ENCODE measurements around the gene ASTN2.

The ASTN2 gene

DNA sequence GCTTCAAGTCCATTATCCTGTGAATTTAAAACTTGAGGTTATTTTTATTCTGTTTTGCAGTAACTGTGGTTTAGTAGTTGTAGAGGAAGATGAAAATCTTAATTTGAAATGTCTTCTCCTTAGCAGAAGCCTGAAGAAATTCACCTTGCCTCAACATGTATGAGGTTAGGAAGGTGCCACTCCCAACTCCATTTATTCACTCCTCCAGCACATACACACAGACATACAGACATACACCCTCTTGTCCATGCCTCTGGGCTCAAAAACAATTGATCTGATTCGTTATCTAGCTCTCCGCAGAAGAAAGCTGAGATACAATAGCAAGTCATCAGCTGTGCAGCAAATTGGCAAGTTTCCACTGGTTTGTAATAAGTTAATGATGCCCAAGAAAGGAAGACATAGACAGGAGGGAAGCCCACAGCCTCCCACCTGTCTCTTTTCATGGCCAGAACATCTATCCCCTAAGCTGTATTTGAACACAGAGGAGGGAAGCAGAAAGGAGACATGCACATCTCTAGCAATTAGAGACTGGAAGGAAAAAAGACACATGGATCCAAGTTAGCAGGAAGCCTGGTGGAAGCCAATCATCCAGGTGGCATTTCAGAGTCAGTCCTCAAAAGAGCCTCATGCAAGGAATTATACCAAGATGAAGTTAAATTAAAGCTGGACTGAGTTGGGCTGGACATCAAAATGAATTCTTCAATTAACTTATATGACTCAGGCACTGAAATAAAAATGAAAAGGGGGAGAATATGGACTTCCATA lies 257.9 kb downstream of the ASTN2 start:
- no peak for DNase-seq

DNA sequence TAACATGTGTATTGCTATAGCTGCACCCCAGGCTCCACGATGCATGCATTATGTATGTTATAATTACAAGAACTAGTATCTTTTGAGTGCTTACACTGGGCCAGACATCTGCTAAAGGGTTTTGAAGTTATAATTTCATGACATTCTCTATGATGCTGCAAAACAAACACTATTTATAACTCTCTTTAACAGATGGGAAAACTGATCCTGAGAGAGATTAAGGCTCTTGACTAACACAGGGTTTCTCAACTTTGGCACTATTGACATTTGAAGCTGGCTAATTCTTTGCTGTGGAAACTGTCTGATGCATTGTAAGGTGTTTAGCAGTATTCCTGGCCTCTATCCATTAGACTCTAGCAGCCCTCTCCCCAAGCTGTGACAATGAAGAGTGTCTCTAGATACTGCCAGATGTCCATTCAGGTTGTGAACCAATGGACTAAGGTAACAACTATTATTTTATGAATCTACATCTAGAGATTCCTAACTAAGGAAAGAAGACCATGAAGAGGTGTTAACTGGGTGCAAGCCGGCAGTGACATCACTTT lies 258.6 kb downstream of the ASTN2 start:
- DNase-seq, result no peak

DNA sequence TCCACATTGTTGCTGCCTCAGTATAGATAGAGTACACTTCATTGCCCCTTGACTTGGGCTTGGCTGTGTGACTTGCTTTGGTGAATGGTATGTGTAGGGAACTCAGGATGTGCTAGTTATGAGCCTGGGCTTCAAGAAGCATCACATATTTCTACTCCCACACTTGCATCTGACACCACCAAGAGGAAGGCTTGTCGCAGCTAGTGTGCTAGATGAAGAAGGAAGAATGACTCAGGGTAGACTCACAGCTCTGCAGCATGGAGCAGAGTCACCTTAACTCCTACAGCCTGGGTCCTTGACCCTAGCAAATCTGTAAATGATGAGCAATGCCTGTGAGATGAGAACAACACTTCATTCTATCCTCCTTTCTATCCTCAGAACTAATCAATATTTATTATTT lies 261.8 kb downstream of the ASTN2 start:
- no peak for DNase-seq

DNA sequence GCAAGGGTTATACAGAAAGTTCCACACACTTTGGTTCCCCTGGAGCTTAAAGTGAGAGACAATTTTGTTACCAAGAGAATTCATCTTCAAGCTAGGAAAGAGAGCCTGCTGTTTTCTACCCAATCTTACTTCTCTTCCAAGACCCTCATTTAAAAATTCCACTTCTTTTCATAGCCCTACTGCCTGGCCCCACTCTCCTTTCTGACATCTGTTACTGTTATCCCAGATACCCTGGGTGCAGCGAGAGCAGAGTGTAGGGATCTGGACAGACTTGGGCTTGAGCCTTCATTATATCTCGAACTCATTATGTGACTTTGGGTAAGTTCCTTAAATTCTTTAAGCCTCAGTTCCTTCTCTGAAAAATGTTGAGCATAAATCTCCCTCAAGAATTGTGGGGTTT lies 263.1 kb downstream of the ASTN2 start:
- no peak for DNase-seq

DNA sequence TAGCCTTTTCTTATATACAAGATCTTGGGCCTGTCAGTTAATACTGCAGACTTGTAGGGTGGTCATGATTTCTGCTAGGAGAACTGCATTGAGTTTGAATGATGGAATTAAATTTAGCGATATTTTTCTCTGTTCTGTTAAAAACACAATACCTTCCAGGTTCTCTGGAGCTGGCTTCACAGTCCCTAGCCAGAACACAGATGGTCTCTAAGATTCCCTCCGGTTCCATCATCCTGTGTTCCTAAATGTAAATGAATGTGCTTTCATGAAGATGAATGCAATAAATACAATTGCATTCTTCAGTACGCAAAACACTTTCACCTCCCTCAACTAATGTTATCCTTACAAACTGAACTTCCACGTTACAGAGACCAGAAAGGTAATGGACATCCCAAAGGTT lies 264.9 kb downstream of the ASTN2 start:
- DNase-seq, result no peak

DNA sequence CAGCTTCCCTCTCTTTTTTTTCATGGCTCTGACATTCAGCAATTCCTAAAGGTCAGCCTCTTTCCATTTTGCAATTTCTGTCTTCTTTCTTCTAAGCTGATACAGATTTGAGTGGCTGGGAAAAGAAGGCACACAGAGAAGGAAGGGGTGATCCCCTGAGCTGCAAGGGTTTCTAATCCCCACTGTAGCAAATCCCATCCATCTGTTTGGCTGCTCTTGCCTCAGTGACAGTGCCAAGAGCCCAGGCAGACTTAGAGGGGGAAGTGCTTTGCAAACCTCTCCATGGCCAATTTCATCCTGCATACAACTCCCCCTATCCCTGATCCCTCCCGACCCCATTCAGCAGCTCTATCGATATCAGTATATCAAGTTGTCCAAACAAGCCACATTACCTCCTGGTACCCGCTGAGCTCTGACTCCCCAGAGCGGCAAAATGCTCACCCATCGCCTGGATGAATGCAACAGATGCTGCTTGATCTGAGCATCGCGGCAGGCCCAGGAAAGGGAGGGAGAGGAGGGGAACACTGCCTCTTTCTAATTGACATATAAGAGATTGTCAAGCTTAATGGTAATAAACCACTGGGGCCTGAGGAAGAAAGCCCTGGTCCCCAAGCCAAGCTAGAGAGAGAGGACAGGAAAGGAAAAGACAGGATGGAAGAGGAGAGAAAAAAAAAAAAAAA lies 268.9 kb downstream of the ASTN2 start:
- no peak for DNase-seq

DNA sequence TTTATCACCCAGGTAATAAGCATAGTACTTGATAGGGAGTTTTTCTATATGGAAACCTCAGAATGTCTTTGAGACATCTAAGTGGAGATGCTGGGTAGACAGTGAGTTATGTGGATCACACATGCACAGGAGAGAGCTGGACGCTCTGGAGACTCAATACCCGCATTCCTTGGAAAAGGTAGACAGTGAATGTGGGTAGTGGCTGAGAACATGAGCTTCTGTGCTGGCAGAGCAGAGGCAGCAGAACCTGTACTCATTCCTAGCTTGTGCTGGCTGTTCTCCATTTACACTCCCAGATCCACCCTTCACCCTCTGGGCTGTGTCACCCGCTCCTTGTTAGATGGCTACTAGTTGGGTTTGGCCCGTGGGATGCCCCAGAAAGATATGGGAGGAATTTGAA lies 269.8 kb downstream of the ASTN2 start:
- DNase-seq, result no peak

DNA sequence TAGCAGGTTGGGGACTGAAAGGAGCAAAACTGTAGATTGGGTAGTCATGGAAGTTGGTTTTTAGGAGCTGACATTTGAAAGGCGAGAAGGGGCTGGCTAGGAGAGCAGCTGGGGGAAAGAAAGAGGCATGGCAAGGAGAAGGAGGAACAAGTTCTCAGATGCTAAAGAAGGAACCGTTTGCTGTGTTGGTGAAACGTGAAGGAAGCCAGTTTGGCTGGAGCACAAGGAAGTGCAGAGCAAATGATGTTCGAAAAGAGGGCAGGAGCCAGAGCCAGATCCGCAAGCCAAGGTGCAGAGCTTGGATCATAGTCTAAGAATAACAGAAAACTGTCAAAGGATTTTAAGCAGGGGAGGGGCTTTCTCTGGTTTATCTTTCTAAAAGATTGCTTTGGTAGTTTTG lies 276.6 kb downstream of the ASTN2 start:
- no peak for DNase-seq

DNA sequence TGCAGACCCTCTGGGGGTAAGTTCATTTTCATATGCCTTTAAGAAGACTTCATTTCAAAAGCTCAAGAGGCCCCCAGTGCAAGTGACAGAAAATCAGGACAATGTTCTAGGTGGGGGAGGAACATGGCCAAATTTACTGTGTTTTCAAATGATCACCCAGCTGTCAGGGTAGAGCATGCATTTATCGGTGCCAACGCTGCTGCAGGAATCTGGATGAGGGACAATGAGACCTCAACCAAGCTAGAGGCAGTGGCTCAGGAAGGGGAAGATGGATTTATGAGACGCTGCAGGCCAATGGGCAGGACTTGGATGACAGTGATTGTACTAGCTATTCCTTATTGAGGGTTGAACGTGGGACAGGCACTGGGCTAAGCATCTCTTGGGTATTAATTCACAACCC lies 278.4 kb downstream of the ASTN2 start:
- no peak for DNase-seq

DNA sequence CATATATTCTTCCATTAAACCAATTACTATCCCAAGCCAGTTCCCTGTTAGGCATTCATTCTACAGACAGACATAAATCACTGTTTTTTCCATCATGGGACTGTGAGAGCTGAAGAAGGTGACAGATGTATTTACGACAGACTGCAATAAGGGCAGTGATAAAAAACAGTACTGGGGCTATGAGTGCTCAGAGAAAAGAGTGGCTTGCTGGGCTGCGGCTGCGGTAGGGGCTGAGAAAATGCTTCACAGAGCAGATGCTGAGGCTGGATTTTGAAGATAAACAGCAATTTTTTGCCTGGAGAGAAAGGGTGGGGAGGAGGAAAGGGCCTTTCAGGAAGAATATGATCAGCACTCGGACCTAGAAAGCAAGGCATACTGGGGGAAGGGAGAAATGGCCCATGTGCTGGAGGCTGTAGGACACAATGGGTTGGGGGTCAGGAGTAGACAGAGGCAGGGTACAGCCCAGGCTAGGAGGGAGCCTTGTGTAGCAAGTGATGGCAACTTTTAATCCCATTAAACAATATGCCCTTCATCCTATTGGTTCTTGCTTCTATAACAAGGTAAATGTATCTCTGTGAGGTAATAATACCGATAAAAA lies 279.3 kb downstream of the ASTN2 start:
- no peak for DNase-seq

DNA sequence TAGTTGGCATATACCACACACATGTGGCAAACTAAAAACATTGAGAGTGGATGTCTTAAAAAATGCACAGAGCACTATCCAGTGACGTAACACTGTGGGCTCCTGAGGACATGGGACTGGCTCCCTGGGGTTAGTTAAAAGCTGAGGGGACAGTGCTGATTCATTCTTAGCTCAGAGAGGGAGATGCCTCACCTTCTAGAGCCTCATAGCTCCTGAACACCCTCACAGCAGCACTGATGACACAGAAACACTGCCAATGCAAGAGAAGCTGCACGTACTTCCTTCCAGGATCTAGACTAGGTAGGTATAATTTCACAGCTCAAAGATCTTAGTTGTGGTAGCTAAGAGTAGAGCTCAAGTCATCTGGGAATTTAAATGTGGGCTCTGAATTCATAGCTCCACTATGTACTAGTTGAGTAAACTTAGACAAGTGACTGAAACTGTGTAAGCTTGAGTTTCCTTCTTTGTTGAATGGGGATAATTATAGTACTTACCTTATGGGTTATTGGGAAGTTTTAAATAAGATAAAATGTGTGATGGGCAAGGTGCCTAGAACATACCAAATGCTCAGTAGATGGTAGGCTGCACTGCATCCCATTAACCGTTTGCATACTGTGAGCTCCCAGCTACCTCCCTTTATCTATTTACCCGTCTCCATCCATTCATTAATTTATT lies 279.9 kb downstream of the ASTN2 start:
- no peak for DNase-seq

DNA sequence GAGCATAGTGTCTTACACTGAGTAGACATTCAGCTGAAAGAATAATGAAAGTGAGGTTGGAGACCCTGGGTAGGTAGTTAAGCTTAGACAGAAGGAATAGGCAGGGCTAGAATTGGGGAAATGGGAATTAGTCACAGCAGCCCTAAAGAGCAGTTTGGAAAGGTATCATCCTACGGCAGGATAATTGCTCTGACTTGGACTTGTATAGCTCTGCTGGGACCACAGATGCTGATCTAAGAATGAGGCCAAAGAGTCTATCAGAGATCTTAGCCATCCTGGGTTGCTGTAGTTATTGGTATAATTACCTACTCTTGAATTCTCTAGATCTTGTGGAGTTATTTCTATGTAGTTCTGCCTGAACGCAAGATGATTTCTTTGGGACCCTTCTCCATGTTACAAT lies 288.0 kb downstream of the ASTN2 start:
- DNase-seq, result no peak

DNA sequence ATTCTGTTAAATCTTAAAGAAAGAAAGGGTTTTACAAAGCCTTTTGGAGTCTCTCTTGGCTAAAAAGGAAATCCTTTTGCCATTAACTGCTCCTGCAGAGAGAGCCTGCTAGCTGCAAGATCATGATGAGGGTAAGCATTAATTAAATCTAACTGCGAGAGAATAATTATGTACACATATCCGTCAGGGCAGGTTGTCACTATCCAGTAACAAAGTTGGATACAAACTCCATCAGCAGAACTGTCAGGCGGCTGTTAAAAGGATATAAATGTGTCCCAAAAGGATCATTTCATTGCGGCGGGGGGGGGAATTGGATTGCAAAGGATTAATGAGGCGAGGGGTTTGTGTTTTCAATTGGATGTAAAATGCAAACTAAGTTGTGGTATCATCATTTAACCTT lies 289.3 kb downstream of the ASTN2 start:
- no peak for DNase-seq

DNA sequence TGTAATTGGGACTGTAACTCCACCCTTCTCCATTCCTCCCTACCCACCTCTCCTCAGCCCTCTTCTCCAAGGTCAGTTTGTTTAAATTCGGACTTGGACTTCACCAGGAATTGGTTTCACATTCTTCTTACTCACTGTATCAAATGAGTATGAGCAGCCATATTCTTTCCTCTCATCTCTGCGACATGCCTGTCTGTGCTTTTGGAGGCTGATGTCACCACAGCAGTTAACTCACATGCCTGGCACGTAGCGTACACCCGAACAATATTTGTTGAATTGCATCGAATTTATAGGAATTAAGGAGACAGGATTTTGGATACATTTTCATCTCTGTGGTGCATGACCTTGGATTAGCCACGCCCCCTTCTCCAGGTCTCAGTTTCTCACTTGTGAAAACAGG lies 291.1 kb downstream of the ASTN2 start:
- no peak for DNase-seq

DNA sequence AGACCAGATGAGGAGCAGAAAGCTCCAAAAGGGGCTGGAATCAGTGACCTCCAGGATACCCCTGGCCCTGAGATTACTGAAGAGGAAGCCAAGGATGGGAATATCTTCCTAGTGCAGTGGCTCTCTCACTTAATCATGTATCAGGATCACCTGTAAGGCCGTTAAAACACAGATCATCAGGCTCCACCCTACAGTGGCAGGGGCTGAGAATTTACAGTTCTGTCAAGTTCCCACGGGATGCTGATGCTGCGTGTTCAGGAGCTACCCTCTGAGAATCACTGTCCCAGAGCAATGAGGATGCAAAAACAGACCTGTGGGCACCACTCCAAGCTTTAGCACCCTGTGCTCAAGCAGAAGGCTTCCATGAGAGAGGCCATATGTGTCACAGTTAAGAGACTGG lies 291.9 kb downstream of the ASTN2 start:
- DNase-seq, result no peak

DNA sequence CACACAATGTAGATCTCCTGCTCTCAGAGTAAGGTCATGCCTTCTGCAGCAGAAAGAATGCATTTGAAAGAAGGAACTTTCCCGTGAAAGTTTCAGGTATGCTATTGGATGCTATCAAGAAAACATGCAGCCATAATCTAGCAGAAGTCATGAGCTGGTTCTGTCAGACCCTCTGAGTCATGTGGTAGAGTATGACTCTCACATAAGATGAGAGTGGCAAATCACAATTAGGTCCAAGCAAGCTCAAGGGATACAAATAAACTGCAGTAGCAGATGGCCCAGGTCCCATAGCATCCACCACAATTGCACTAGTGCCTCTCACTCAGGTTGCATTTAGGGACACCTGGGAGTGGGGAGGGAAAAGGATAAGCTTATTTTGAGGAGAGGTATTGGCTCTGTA lies 292.8 kb downstream of the ASTN2 start:
- DNase-seq, result no peak

DNA sequence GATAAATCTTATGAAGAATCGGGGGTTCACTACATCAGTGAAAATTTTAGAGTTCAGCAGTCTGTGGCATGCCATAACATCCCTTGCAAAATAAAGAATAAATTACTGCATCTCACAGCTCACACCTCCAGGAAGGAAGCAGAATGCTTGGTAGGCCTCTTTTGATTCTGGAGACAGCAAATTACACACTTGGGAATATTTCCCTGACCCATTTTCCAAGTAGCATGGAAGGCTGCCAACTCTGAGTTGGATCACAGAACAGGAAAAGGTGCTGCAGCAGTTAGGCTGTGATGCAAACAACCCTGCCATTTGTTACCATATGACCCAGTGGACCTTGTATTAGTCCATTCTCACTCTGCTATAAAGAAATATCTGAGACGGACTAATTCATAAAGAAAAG lies 293.5 kb downstream of the ASTN2 start:
- no peak for DNase-seq

DNA sequence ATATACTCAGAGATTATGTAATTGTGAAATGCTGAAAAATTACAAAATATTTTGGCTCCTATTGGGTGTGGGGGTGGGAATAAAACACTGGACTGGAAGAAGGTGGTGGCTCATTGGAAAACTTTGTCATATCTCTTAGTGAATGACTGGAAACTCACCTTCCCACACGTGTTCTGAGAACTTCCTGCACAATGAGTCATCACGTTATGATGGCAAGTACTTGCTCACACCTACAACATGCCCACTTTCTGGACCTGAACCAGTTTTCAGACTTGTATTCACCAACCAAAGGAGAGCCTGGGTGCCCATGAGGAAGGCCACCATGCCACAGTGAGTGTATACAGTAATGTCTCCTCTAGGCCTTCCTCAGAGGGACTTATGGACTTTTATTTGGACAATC lies 294.8 kb downstream of the ASTN2 start:
- DNase-seq, result no peak

DNA sequence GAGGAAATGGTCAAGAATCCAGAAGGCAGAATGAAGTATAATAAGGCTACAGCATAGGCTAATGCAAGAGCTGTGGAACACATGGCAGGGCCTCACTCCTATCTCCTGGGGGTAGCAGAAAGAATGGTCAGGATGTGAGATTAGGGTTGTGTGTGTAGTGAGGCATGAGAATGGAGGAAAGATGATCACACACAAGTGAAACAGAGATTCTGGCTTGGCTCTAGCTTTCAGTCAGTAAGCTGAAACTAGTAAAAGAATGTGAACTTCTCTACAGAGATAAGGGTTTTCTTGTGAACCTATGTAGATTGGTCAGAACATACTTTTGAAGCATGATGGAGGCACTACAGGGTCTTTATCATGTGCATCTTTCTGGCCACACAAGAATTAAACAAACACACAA lies 298.8 kb downstream of the ASTN2 start:
- DNase-seq, result no peak

DNA sequence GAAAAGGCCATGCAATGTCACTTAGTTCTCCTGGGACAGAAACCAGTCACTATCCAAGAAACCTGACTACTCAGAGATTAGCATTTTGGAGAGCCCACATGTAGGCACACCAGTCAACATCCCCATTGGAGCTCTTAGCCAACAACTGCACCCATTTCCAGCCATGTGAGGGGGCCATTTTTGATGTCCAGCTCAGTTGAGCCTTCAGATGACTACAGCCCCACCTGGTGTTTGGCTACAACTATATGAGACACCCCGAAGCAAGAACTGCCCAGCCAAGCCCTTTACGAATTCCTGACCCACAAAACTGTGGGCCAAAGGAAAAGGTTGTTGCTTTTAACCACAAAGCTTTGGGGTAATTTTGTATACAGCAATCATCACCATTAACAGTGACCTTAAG lies 300.1 kb downstream of the ASTN2 start:
- no peak for DNase-seq

DNA sequence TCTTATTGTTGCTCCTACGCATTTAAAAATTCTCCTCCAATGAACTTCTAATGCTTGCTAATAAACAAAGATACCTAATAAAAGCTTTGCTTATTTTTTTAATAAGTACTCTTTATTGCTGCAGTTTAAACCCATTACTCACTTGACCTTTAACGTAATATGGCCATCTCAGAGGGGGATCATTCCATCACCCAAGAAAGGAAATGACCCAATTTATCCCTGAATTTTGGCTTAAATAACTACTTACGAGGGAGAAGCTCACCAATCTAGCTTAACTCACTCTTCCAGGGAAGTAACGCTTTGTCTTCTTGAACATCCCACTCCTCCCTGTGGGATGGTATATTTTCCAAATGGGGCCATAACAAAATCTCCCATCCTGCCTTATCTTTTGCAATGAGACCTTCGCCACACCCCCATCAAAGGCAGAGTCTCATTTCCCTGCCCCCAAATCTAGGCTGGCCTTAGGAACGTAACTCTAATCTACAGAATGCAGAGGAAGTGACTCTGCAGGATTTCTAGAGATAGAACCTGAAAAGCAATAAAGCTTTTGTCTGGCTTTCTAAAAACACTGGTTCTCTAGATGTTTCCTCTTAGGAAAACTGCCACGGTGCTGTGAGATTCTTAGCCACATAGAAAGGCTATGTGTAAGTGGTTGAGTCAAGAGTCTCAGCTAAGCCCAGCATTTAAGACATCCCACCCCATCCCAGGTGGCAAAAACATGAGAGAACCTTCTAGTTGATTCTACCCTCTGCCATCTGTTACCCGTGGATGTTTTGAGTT lies 310.0 kb downstream of the ASTN2 start:
- no peak for DNase-seq

DNA sequence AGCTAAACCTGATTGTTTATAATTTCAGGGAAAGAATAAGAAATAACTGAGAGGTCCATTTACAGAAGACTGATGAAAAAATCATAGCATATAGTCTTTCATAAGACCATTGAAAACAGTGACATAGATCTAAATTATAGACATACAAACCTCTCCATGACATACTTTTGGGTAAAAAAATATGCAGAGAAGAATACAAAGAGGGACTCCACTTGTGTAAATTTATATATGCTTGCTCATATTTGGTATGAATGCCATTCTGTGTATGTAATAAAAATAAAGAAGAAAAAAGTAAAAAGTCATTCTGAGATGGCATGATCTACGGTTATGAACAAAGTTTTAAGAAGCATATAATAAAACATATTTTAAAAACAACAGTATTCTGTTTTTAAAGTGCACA lies 310.7 kb downstream of the ASTN2 start:
- DNase-seq, result no peak
